GM19351 (cell line): Measurements from ENCODE around the gene PLPPR3.
"Not testable (repeated sequence)": the region's sequence is repeated elsewhere in the genome, so short reads cannot be mapped to it uniquely, and the experiment has no call there.

ENCODE experiments used
- ATAC-seq: cut with Tn5 transposase; IDR thresholded peaks from one replicate; pipeline ENCODE4 v1.9.1; 2021; ENCODE audit warnings: mild to moderate bottlenecking, moderate library complexity; ENCODE audit not compliant: unreplicated experiment

The PLPPR3 gene

DNA sequence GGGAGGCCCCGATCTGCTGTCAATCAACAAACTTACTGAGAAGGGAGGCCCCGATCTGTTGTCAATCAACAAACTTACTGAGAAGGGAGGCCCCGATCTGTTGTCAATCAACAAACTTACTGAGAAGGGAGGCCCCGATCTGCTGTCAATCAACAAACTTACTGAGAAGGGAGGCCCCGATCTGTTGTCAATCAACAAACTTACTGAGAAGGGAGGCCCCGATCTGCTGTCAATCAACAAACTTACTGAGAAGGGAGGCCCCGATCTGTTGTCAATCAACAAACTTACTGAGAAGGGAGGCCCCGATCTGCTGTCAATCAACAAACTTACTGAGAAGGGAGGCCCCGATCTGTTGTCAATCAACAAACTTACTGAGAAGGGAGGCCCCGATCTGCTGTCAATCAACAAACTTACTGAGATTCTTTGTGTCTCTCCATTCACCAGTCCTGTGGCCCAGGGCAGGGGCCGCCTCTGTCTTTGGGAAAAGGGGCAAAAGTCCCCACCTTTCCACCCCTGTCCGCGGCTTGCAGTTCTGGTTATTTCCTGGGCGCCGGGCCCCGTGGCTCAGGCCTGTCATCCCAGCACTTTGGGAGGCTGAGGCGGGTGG is 32.0 kb upstream of the PLPPR3 start:
- ATAC-seq = not testable (repeated sequence)

GRCh38 chr19:853014-853585 is 31.3 kb upstream of the PLPPR3 start:
- ATAC-seq = no peak

GRCh38 chr19:852136-853013 is 30.6 kb upstream of the PLPPR3 start, which contains the start of gene ELANE:
Gene ELANE, plus strand, starts transcription at chr19:852303. Its CDS starts 26 bp downstream, at chr19:852329.
- no peak for ATAC-seq

DNA sequence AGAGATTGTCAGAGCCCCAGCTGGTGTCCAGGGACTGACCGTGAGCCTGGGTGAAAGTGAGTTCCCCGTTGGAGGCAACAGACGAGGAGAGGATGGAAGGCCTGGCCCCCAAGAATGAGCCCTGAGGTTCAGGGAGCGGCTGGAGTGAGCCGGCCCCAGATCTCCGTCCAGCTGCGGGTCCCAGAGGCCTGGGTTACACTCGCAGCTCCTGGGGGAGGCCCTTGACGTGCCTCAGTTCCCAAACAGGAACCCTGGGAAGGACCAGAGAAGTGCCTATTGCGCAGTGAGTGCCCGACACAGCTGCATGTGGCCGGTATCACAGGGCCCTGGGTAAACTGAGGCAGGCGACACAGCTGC is 29.2 kb upstream of the PLPPR3 start:
- ATAC-seq = no peak

DNA sequence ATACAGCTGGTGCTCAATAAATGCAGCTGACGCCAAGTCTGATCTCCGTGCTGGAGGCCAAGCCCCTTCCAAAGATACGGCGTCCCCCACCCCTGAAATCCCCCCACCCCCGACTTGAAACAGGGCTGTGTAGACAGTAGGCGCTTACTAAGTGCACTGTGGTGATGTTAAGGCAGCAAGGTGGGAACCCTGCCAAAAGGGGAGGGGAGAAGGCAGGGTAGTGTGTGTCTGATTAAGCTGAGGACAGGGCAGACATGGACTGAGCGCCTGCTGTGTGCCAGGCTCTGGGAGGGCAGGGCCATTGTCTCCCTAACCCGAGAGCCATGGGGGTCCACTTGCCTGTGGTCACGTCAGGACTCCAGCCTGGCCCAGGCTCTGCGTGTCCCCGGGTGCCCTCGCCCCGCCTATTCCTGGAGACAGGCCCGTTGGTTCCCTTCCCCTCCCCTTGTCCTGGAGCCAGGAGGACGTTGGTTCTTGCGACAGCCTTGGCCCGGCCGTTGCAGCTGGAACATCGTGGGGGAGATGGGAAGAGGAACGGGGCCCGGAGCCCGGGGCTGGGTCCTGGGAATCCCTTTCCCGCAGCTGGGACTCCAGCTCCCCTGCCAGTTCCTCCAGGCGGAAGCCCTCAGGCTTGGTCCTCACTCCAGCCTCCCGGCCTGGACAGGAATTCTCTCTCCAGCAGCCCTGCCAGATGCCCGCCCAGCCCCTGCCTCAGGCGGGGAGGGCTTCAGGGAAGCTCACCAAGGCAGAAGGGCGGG is 28.6 kb upstream of the PLPPR3 start:
- ATAC-seq = no peak

- ATAC-seq = not testable (repeated sequence)
Observed at GRCh38 chr19:849195-849594, 27.4 kb upstream of the PLPPR3 start.

GRCh38 chr19:848386-848921 is 26.7 kb upstream of the PLPPR3 start:
- ATAC-seq = no peak

GRCh38 chr19:845707-846521 is 24.2 kb upstream of the PLPPR3 start:
- no peak for ATAC-seq

- ATAC-seq = no peak
Observed at GRCh38 chr19:844546-844971, 22.8 kb upstream of the PLPPR3 start.

- no peak for ATAC-seq
Observed at GRCh38 chr19:843836-844545, 22.2 kb upstream of the PLPPR3 start.

GRCh38 chr19:843180-843835 is 21.6 kb upstream of the PLPPR3 start:
- no peak for ATAC-seq

DNA sequence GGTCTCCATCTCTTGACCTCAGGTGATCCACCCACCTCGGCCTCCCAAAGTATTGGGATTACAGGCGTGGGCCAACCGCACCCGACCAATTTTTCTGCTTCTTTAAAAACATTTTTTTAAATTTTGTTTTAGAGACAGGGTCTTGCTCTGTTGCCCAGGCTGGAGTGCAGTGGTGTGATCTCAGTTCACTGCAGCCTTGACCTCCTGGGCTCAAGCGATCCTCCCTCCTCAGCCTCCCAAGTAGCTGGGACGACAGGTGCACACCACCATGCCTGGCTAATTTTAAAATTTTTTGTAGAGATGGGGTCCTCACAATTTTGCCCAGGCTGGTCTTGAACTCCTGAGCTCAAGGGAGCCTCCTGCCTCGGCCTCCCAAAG is 21.0 kb upstream of the PLPPR3 start:
- not testable (repeated sequence) for ATAC-seq

DNA sequence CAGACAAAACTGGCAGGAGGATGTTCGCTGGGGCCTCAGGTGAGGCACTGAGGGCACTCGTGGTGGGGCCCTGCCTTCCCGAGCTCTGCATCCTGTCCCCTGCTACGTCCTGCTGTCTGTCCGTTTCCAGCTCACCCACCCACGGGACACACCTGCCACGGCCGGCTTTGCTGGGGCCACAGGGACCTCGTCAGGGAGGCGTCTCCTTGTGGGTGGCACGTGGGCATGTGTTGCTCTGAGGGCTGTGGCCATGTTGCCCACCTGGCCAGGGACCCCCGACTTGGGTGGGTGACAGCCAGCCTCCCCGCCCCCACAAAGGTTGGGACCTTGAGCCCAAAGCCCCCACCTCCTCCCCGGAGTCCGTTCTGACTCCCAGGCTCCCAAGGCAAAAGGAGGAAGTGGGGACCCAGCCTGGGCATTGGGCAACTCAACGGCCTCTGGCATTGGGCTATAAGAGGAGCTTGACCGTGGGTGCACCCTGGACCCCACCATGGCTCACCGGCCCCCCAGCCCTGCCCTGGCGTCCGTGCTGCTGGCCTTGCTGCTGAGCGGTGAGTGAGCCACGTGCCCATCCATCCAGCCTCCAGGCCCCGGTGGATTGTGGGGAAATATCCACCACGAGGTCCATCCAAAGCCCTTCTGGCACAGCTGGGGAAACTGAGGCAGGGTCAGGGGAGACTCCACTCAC is 18.9 kb upstream of the PLPPR3 start, which contains the start of gene PRTN3:
PRTN3 (plus strand) TSS at position 481 of the 688 bp plus-strand sequence; CDS start at position 491, 10 bp downstream.
- ATAC-seq = no peak

DNA sequence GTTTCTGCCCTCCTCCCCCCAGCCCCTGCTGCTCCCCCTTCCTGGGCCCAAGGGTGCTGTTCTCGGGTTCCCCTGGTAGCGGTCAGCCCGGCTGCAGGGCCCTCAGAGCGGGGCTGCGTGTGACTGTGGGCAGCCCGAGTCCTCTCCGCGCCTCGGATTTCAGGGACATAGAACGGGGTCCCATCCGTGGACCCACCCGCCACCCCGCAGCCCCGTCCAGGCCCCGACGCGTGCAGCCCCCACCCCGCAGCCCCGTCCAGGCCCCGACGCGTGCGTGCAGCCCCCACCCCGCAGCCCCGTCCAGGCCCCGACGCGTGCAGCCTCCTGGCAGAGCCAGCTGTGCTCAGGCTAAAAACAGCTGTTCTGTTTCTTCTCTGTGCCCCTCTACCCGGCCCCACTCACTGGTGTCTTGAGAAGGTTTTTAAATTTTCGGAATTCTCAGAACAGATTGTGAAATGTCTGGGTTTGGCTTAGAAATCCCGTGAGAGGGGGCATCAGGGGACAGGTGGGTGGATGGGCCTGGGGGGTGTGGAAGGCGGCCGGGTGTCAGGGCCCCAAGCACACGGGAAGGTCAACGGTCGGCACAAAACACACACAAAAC is 13.6 kb upstream of the PLPPR3 start:
- no peak for ATAC-seq

DNA sequence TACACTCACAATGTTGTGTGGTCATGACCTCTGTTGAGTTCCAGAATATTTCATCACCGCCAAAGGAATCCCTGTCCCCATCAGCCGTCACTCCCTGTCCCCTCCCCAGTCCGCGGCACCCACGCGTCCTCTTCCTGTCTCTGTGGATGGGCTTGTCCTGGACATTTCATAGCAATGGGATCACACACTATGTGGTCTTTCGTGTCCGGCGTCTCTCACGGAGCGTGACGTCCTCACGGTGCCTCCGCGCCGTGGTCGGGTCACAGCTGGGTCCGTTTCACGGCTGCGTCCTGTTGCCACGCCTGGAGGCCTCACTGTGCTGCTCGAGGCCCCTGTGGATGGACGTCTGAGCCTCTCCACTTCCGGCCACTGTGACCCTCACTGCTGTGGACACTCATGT is 12.5 kb upstream of the PLPPR3 start:
- no peak for ATAC-seq

DNA sequence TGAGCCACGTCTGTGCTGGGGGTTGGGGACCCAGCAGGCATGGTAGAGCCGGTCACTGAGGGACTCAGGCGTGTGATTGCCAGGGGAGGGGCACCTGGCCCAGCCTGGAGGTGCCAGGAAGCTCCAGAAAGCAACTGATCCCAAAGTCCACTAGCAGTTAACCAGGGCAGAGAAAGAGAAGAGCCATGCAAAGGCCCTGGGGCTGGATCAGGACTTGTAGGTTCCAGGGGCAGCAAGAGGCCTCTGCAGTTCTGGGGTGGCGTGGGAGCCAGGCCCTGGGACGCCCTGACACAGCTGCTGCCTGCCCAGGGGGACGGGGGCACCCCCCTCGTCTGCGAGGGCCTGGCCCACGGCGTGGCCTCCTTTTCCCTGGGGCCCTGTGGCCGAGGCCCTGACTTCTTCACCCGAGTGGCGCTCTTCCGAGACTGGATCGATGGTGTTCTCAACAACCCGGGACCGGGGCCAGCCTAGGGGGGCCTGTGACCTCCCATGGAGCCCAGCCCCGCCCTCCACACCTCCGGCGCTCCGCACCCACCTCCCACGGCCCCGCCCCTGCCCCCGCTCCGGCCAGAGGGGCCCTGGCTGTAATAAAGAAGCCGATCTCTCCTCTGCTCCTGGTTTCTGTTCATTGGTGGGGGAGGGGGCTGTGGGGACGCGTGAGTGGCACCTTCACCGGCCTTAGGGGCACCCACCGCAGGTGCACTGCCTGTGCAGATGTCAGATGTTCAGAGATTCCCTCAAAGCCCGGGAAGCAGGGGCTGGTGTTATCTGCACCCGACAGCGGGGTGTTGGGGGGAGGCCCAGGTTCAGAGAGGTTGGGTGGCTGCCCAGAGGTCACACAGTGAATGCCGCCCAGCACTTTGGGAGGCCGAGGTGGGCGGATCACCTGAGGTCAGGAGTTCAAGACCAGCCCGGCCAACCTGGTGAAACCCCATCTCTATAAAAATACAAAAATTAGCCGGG is 9.9 kb upstream of the PLPPR3 start:
- no peak for ATAC-seq
